Naive thymus-derived CD8-positive, alpha-beta T cell (primary cell): ENCODE results near the gene SH3BP2. TPM values are rescaled to one million over a fixed set of nuclear protein-coding genes. Genes with fewer than 3 reads are reported as not detected.

Source experiments
- ATAC-seq, 2 donors: fragments of 150-1000 bp; cut with Tn5 transposase in 1 of 2; sonication (Bioruptor Pico), chemical (Tn5 transposase) in 1 of 2; 1 replicate in 1 of 2; 2 replicates in 1 of 2; pipeline ENCODE4 v1.10.0; 2021; ENCODE audit warnings: mild to moderate bottlenecking in 2 of 2, moderate library complexity in 2 of 2
- POLR2A ChIA-PET: fragments of 350-600 bp; sonication (Branson Sonifier 250); formaldehyde crosslinking; loops from one replicate; lab custom pipeline; 2021; ENCODE audit warnings: antibody characterized with exemption; lab: Charles Lee
- DNase-seq, 10 donors: peaks; one replicate each; pipeline versions ENCODE4 v3.0.0 to v3.0.0-alpha.2; 2020 to 2022
- H3K27ac Mint-ChIP-seq, 10 donors: one replicate each; pipeline ENCODE4 v1.8.0; 2020 to 2022; ENCODE audit warnings: mild to moderate bottlenecking in 10 of 10, mixed read lengths in 10 of 10, moderate library complexity in 4 of 10, inconsistent platforms in 1 of 10
- H3K27me3 Mint-ChIP-seq, 5 donors: one replicate each; pipeline ENCODE4 v1.8.0; 2021 to 2022; ENCODE audit warnings: mixed read lengths in 5 of 5
- H3K36me3 Mint-ChIP-seq, 3 donors: one replicate each; pipeline ENCODE4 v1.8.0; 2020 to 2022; ENCODE audit warnings: mixed read lengths in 3 of 3, mild to moderate bottlenecking in 2 of 3, inconsistent platforms in 1 of 3
- H3K4me1 Mint-ChIP-seq, 4 donors: one replicate each; pipeline ENCODE4 v1.8.0; 2021 to 2022; ENCODE audit warnings: mixed read lengths in 4 of 4
- H3K4me3 Mint-ChIP-seq, 10 donors: one replicate each; pipeline ENCODE4 v1.8.0; 2020 to 2022; ENCODE audit warnings: mild to moderate bottlenecking in 10 of 10, mixed read lengths in 10 of 10, moderate library complexity in 6 of 10, inconsistent platforms in 1 of 10
- H3K9me3 Mint-ChIP-seq, 9 donors: one replicate each; pipeline ENCODE4 v1.8.0; 2020 to 2022; ENCODE audit warnings: mixed read lengths in 9 of 9, mild to moderate bottlenecking in 3 of 9, inconsistent platforms in 1 of 9, moderate library complexity in 1 of 9
- polyA plus RNA-seq, 3 donors: library from polyadenylated mRNA; unstranded; fragments of 300-500 nt; fragmentation: Illumina TruSeq; gene quantifications; one replicate each; pipeline ENCODE4 v1.2.3, GENCODE V29; 2021
- total RNA-seq, 8 experiments: library from RNA in 2 of 8; stranded (reverse) in 2 of 8; gene quantifications; one replicate each; pipeline ENCODE4 v1.2.3 and lab custom pipeline; 2021 to 2026

Gene SH3BP2, protein sequence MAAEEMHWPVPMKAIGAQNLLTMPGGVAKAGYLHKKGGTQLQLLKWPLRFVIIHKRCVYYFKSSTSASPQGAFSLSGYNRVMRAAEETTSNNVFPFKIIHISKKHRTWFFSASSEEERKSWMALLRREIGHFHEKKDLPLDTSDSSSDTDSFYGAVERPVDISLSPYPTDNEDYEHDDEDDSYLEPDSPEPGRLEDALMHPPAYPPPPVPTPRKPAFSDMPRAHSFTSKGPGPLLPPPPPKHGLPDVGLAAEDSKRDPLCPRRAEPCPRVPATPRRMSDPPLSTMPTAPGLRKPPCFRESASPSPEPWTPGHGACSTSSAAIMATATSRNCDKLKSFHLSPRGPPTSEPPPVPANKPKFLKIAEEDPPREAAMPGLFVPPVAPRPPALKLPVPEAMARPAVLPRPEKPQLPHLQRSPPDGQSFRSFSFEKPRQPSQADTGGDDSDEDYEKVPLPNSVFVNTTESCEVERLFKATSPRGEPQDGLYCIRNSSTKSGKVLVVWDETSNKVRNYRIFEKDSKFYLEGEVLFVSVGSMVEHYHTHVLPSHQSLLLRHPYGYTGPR
- total RNA-seq (10 to 100 TPM; 27.8 to 28.3 TPM), polyA plus RNA-seq (10 to 100 TPM in 1 of 3 donors, 1 to 10 TPM in 2; 4.8 to 10.8 (median 5.4) TPM), total RNA-seq (lab: John Stamatoyannopoulos, UW) (38.9 to 140 (median 54.5) reads per million in 6 experiments)

DNA sequence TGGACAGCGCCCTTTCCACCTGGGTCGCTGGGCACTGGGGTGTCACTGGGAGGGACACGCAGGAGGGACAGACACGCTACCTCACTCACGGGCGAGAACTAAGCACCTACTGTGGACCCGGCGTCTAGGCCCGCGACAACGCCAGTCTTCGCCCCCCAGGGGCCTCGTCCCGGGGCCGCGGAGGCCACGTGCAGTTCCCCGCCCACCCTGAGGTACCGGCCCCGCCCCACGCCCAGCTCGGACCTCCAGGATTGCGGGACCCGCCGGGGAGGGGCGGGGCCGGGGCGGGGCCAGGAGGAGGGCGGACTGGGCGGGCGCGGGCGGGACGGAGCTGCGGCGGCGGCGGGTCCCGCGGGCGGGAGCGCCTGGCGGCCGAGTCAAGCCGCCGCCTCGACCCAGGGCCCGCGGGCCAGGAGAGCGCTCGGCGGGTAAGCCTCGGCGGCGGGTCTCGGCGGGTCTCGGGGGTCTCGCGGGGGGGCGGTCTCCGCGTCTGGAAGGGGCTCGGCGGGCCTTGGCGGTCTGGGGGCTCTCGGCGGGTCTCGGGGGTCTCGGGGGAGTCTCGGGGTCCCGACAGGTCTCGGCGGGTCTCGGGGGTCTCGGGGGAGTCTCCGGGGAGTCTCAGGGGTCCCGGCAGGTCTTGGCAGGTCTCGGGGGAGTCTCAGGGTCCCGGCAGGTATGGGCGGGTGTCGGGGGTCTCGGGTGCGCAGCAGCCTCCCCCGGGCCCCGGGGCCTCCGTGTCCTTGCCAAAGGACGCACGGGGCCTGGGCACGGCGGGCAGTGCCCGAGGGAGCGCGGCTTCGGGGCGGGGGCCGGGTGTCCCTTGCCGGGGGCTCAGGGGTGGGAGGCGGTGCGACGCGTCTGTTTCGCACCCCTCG lies at the start of gene SH3BP2:
TSS of gene SH3BP2 (plus strand) at position 375 of the 875 bp plus-strand sequence. CDS start 27,533 bp downstream, outside the sequence.
- H3K27ac Mint-ChIP-seq: peak within 1 kb of the TSS in 8 of 10 donors; percentile 8 to 84 (median 70)
- peak; percentile 52 to 68 for ATAC-seq
- no peaks in the 10 kb centered on the region for H3K36me3 Mint-ChIP-seq
- POLR2A ChIA-PET: interaction anchor here (0.6 to 1.2 kb wide), 3 partner anchors 11 to 60 kb away, joined by 3 to 7 read pairs (median 4); no protein-coding TSS in a partner anchor
- H3K4me3 Mint-ChIP-seq: peak within 1 kb of the TSS; percentile 75 to 91 (median 86)
- DNase-seq: peak in 5 of 10 donors; percentile 24 to 81 (median 63)
- peaks cover 22 to 74% (median 64%) of the 10 kb centered on the region in 4 donors for H3K4me1 Mint-ChIP-seq
- H3K27me3 Mint-ChIP-seq: no peaks in the 10 kb centered on the region
- peaks cover 0 to 1% (median 0%) of the 10 kb centered on the region in 9 donors for H3K9me3 Mint-ChIP-seq

DNA sequence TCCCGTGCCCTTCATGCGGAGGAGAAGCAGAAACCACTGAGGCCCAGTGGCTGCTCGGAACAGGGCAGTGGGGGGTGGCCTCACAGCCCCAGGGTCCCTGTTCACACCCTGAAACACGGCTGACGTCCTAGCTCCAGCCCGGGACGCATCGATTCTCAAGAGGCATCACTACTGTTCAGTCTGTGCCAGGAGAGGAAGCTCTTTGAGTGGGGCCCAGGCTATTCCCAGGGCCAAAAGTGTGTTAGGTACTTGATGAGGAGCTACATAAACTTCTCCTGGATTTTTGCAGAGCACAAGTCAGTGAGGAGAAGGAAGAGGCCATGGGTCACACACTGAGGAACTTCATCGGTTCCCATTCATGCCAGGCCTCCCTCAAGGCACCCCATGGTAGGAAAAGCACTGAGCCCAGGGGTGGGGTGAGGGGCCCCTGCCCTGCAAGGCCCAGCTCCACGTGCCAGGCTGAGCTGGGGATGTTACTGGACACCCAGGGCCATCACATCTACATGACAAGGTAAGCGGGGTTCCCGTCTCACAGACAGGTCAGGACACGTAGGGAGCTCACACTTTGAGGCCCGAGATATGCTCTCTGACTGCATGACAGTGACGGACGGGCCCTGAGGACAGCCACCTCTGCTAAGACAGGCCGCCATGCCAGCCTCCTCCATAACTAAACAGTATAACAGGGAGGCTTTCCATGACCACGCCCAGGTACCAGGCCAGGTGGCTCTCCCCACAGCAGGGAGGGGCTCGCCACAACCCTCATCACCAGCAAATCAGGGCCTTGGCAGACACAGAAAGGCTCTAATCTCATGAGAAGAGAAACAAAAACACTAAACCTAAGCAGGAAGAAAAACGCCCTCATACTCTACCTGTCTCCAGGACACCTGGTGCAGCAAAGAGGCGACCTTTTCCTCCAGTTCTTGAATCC lies 49.1 kb upstream of the SH3BP2 start:
- H3K4me3 Mint-ChIP-seq: no peak overlapping the region
- DNase-seq (no peak), ATAC-seq (no peak)
- no peaks in the 10 kb centered on the region for H3K9me3 Mint-ChIP-seq
- no peaks in the 10 kb centered on the region for H3K27me3 Mint-ChIP-seq
- POLR2A ChIA-PET: interaction anchor here (1.5 kb wide), 1 partner anchor 17 kb away, joined by 3 read pairs; no protein-coding TSS in a partner anchor
- peaks cover 6 to 25% (median 10%) of the 10 kb centered on the region in 4 donors for H3K4me1 Mint-ChIP-seq
- H3K27ac Mint-ChIP-seq: peak overlapping the region in 6 of 10 donors; percentile 17 to 87 (median 50)
- H3K36me3 Mint-ChIP-seq: peaks cover 0 to 61% (median 13%) of the 10 kb centered on the region in 3 donors

DNA sequence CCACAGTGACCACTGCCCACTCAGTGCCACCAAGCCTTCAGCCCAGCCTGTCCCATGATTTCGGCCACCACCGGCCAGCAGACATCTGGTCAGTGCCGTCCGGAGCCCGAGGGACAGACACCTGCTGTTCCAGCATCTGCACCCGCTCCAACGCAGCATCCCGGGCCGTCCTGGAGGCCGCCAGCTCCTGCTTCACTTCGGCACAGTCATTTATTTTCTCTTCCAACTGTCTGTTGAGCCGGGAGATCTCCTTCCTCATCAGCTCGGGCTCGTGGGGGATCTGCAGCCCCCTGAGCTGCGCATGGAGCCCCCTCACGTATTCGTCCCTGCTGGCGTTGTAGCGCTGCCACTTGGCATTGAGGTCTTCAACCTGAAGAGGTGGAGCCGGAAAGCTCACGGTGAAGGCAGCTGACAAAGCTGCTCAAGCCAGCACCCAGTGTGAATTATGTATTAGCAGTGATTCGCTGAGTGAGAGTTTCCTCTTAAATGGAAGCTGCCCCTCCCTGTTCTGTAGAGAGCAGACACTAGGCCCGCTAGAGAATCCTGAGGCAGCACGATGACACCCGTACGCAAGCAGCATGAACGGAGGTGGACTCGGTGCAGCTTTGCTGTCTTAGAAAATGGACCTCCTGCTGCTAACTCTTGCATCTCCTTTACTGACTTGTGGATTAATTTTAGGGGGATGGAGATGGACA lies 48.2 kb upstream of the SH3BP2 start:
- Mint-ChIP-seq H3K27ac (peak overlapping the region in 6 of 10 donors; percentile 28 to 90 (median 84)), H3K27me3 (no peaks in the 10 kb centered on the region), H3K9me3 (no peaks in the 10 kb centered on the region), H3K4me3 (no peak overlapping the region), H3K4me1 (peaks cover 6 to 27% (median 11%) of the 10 kb centered on the region in 4 donors), H3K36me3 (peaks cover 0 to 64% (median 13%) of the 10 kb centered on the region in 3 donors)
- no peak for ATAC-seq
- POLR2A ChIA-PET: no interaction called here
- DNase-seq: no peak

DNA sequence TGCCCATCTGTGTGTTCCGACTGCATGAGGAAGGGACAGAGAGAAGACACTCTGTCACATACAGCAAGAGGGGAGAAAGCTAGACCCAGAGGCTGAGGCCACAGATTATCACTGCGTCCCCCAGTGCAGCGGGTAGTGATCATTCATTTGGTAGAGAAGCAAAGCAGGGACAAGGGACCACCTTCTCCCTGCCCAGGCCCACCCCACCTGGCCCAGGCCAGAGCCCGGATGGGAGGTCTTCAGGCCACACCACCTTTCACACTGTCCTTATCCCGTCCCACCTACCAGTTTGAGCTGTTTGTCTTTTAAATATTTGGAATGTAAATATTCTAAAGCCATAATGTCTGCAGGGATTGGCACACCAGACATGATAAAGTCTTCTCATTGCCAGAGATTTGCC lies 47.4 kb upstream of the SH3BP2 start:
- Mint-ChIP-seq H3K27ac (peak overlapping the region in 7 of 10 donors; percentile 17 to 92 (median 84)), H3K27me3 (no peaks in the 10 kb centered on the region), H3K9me3 (no peaks in the 10 kb centered on the region), H3K4me3 (no peak overlapping the region), H3K36me3 (peaks cover 0 to 64% (median 13%) of the 10 kb centered on the region in 3 donors), H3K4me1 (peaks cover 5 to 27% (median 11%) of the 10 kb centered on the region in 4 donors)
- POLR2A ChIA-PET: no interaction called here
- no peak for DNase-seq
- no peak for ATAC-seq

DNA sequence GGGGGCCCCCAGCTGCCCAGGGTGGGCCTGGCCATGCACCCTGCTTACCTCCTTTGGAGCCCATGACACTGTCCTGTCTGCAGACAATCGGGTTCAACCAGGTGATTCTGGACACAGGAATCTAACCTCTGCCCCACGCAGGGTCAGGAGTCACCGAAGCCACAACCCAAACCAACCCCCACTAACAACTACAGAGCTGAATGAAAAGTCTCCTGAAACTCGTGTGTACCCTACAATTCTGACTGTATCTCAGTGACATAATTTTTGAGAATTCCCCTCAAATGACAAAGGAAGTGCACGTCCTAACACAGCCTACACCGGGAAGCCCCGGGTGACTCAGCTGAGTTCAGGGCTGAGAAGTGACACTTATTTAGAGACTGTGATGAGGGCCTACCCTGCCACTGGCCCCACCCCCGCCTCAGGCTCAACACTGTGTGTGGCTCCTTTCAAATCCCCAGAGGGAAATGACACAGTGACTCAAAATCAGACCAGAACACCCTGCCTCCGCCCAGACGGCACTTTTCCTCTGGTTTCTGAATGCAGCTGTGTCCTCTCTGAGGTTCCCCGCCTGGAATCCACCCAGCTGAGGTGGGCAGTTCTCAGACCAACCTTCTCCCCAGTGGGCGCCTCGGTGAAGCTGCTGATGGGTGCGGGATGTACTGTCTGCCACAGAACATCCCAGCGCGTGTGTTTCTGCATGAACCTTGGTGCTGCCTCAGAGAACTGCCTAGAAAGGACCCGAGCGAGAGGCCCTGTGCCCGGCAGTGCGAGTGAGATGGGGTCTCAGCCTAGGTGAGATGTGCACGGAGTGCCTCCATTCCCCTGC lies 46.7 kb upstream of the SH3BP2 start:
- ATAC-seq (peak; percentile 87 to 89), DNase-seq (peak in 4 of 10 donors; percentile 16 to 75 (median 50))
- POLR2A ChIA-PET: no interaction called here
- H3K27ac Mint-ChIP-seq: peak overlapping the region; percentile 9 to 92 (median 77)
- H3K36me3 Mint-ChIP-seq: peaks cover 0 to 62% (median 13%) of the 10 kb centered on the region in 3 donors
- H3K27me3 Mint-ChIP-seq: no peaks in the 10 kb centered on the region
- peak overlapping the region in 1 of 10 donors; percentile 50 for H3K4me3 Mint-ChIP-seq
- no peaks in the 10 kb centered on the region for H3K9me3 Mint-ChIP-seq
- H3K4me1 Mint-ChIP-seq: peaks cover 4 to 32% (median 12%) of the 10 kb centered on the region in 4 donors

DNA sequence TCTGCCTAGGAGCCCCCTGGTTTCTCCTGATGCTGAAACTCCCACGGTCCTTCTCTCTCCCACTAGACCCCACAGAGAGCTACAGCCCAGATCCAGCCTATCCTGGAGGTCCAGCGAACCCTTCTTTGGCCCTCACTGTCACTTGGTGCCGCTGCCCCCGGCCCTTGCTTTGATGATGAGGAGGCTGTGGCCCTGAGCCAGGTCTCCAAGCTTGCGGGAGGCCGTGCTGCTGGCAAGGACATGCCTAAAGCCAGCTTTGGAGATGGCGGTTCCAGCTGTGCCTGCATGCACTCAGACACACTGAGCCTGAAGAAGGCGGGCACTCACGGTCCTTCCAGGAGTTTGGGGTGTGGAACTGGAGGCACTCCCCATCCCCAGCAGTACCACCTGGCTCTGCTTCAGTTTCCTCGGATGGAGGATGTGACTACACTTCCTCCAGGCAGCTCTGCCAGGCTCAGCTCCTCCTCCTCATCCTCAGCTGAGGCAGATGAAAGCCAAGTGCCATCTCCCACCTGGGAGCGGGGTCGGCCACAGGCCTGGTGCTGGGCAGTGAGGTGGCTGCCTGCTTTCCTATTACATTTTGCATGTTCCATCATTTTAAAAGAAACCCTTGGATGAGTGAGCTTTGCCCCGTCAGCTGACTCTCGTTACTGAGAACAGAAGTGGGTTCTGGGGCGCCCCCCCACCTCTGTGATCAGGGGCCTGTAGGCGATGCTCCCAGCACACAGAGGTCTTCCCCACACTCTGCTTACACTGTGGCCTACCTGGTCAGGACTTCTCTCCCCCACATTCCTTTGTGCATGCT lies 45.8 kb upstream of the SH3BP2 start:
- Mint-ChIP-seq H3K27me3 (no peaks in the 10 kb centered on the region), H3K4me1 (peaks cover 8 to 39% (median 17%) of the 10 kb centered on the region in 4 donors), H3K27ac (peak overlapping the region in 9 of 10 donors; percentile 43 to 92 (median 78)), H3K4me3 (peak overlapping the region in 1 of 10 donors; percentile 19), H3K36me3 (peaks cover 0 to 58% (median 13%) of the 10 kb centered on the region in 3 donors), H3K9me3 (no peaks in the 10 kb centered on the region)
- DNase-seq (no peak), ATAC-seq (no peak)
- POLR2A ChIA-PET: no interaction called here

DNA sequence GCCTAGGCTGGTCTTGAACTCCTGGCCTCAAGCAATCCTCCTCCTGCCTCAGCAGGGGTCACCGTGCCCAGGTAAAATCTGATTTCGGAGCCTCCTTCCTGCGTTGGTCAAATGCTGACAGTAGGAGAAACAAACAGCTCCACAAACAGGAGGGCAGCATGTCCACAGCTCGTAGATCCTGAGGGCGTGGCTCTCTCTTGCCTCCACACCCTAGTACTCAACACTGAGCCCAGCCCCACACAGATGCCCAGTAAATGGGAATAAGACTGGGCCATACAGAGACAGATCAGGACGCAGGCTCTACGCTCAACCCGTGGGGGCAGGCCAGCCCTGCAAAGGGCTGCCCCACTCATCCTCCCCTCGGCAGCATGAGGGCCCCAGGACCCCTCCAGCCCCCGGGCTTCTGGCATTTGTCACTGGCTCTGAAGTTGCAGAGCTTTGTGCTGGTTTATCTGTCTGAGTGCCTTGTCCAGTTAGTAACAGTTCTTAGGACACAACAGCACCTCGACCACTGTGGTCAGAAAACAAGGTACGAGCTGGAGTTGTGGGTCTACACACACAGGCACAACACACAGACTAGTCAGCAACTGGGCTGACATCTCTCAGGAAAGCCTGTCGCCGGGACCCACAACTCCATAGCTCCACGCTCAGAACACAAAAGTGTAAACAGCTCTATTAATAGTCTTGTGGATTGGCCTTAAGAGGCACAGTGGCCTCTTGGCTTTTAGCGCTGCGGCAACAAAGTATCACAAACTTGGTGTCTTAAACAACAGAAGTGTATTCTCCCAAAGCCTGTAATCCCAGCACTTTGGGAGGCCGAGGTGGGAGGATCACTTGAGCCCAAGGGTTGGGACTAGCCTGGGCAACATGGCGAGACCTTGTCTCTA lies 41.9 kb upstream of the SH3BP2 start:
- no peaks in the 10 kb centered on the region for H3K27me3 Mint-ChIP-seq
- H3K9me3 Mint-ChIP-seq: no peaks in the 10 kb centered on the region
- DNase-seq (no peak), ATAC-seq (no peak)
- H3K27ac Mint-ChIP-seq: peak overlapping the region in 1 of 10 donors; percentile 63
- H3K4me1 Mint-ChIP-seq: peaks cover 24 to 56% (median 44%) of the 10 kb centered on the region in 4 donors
- POLR2A ChIA-PET: no interaction called here
- H3K36me3 Mint-ChIP-seq: peaks cover 0 to 34% (median 2%) of the 10 kb centered on the region in 3 donors
- no peak overlapping the region for H3K4me3 Mint-ChIP-seq

DNA sequence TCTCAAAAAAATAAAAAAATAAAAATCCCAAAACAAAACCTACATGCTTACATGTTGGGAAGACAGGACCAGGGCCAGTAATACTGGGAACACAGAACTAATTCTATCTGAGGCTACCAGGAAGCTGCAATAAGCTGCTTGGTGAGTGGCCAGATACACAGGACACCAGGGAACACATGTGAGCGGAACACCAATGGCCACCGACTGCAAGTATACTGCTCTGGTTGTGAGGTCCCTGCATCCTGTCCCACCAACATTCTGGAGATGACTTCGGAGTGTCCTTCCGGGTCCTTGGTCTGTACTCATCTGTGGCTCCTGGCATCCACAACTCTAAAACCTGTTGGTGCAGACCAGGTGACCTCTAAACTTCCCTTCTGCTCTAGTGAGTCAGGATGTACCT lies 39.4 kb upstream of the SH3BP2 start:
- POLR2A ChIA-PET: no interaction called here
- Mint-ChIP-seq H3K27ac (peak overlapping the region in 3 of 10 donors; percentile 4 to 71 (median 9)), H3K4me1 (peaks cover 21 to 48% (median 38%) of the 10 kb centered on the region in 4 donors), H3K27me3 (no peaks in the 10 kb centered on the region), H3K36me3 (peaks cover 0 to 14% (median 0%) of the 10 kb centered on the region in 3 donors), H3K9me3 (no peaks in the 10 kb centered on the region), H3K4me3 (peak overlapping the region in 4 of 10 donors; percentile 14 to 62 (median 31))
- DNase-seq (no peak), ATAC-seq (no peak)
